ENCODE measurements around the gene ASMT.

ASMT gene

DNA sequence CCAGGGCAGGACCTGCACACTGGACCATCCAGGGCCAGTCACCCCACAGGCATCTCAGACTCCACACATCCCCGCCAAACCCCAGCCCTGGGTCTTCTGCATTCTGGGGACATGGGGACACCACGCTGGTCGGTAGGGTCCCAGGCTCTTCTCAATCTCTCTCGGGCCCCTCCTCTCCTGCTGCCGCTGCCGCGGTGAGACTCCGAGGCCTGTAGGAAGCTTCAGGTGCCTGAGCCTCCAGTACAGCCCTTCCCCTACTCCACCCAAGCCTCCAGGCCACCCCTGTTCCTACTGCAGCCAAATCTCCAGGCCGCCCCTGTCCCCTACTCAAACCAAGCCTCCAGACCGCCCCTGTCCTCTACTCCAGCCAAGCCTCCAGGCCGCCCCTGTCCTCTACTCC, 5.5 kb upstream of the ASMT start:
- H3K4me3 ChIP-seq (ENCODE audit: insufficient read depth, low read length, poor library complexity, severe bottlenecking) = no peak overlapping the region
- H3K9me2 ChIP-seq (replicated peaks; ENCODE audit: insufficient read depth, low read length) = no peaks in the 10 kb centered on the region
- H3K79me2 ChIP-seq (ENCODE audit: insufficient read depth, low read length) = no peaks in the 10 kb centered on the region
- no peak for TF ChIP-seq EZH2phosphoT487 (conservative IDR thresholded peaks at IDR 0.05; ENCODE audit: low read length)
- TF ChIP-seq, protein P1, sequence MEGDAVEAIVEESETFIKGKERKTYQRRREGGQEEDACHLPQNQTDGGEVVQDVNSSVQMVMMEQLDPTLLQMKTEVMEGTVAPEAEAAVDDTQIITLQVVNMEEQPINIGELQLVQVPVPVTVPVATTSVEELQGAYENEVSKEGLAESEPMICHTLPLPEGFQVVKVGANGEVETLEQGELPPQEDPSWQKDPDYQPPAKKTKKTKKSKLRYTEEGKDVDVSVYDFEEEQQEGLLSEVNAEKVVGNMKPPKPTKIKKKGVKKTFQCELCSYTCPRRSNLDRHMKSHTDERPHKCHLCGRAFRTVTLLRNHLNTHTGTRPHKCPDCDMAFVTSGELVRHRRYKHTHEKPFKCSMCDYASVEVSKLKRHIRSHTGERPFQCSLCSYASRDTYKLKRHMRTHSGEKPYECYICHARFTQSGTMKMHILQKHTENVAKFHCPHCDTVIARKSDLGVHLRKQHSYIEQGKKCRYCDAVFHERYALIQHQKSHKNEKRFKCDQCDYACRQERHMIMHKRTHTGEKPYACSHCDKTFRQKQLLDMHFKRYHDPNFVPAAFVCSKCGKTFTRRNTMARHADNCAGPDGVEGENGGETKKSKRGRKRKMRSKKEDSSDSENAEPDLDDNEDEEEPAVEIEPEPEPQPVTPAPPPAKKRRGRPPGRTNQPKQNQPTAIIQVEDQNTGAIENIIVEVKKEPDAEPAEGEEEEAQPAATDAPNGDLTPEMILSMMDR (IDR thresholded peaks at IDR 0.05; ENCODE audit: insufficient read depth, low read length, poor library complexity, severe bottlenecking) = no peak
- no peaks in the 10 kb centered on the region for H3F3A ChIP-seq (ENCODE audit: insufficient read depth)
- no peak overlapping the region for H3K4me2 ChIP-seq (ENCODE audit: low read depth, low read length, poor library complexity, severe bottlenecking)
- no peaks in the 10 kb centered on the region for H4K20me1 ChIP-seq (ENCODE audit: low read depth, low read length)
- no peaks in the 10 kb centered on the region for H3K9me3 ChIP-seq (ENCODE audit: insufficient read depth, low read length)
- no peaks in the 10 kb centered on the region for H3K27me3 ChIP-seq (ENCODE audit: low read length)
- H2AFZ ChIP-seq (ENCODE audit: low read depth, low read length, severe bottlenecking) = no peak overlapping the region
- no peaks in the 10 kb centered on the region for H3K36me3 ChIP-seq (ENCODE audit: low read length)
- no peak overlapping the region for H3K27ac ChIP-seq (ENCODE audit: low read depth, low read length)
- H3K9ac ChIP-seq (ENCODE audit: low read length) = no peak overlapping the region

- Histone ChIP-seq H3K36me3 (ENCODE audit: low read length) (no peaks in the 10 kb centered on the region), H3K4me2 (ENCODE audit: low read depth, low read length, poor library complexity, severe bottlenecking) (no peak overlapping the region), H3K4me3 (ENCODE audit: insufficient read depth, low read length, poor library complexity, severe bottlenecking) (no peak overlapping the region), H3K27ac (ENCODE audit: low read depth, low read length) (no peak overlapping the region), H3K9me3 (ENCODE audit: insufficient read depth, low read length) (no peaks in the 10 kb centered on the region), H3K9me2 (replicated peaks; ENCODE audit: insufficient read depth, low read length) (no peaks in the 10 kb centered on the region), H3K27me3 (ENCODE audit: low read length) (no peaks in the 10 kb centered on the region), H4K20me1 (ENCODE audit: low read depth, low read length) (no peaks in the 10 kb centered on the region), H2AFZ (ENCODE audit: low read depth, low read length, severe bottlenecking) (no peak overlapping the region), H3F3A (ENCODE audit: insufficient read depth) (no peaks in the 10 kb centered on the region), H3K79me2 (ENCODE audit: insufficient read depth, low read length) (no peaks in the 10 kb centered on the region), H3K9ac (ENCODE audit: low read length) (no peak overlapping the region)
- TF ChIP-seq, protein P1 (IDR thresholded peaks at IDR 0.05; ENCODE audit: insufficient read depth, low read length, poor library complexity, severe bottlenecking) = no peak
- TF ChIP-seq EZH2phosphoT487 (conservative IDR thresholded peaks at IDR 0.05; ENCODE audit: low read length) = no peak
Observed at GRCh38 chrX:1609762-1610161, 5.1 kb upstream of the ASMT start.

DNA sequence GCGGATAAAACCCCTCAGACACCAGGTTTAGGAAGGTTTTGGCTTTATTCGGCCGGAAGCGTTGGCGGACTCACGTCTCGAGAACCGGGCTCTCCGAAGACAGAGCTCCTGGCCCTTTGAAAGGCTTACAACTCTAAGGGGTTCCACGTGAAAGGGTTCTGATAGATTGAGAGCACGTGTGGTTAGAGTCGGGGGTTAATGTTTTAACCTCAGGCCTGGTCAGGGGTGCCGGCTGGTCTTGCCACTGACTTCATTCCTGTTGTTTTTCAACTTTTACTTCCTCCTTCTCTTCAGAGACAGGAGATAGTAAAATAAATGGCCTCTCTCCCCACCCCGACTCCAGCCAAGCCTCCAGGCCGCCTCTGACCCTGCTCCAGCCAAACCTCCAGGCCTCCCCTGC, 4.7 kb upstream of the ASMT start:
- Histone ChIP-seq H3K9me2 (replicated peaks; ENCODE audit: insufficient read depth, low read length) (no peaks in the 10 kb centered on the region), H2AFZ (ENCODE audit: low read depth, low read length, severe bottlenecking) (no peak overlapping the region), H3K27ac (ENCODE audit: low read depth, low read length) (no peak overlapping the region), H3K4me3 (ENCODE audit: insufficient read depth, low read length, poor library complexity, severe bottlenecking) (no peak overlapping the region), H3K9me3 (ENCODE audit: insufficient read depth, low read length) (no peaks in the 10 kb centered on the region), H3F3A (ENCODE audit: insufficient read depth) (no peaks in the 10 kb centered on the region), H3K36me3 (ENCODE audit: low read length) (no peaks in the 10 kb centered on the region), H3K27me3 (ENCODE audit: low read length) (no peaks in the 10 kb centered on the region), H3K4me2 (ENCODE audit: low read depth, low read length, poor library complexity, severe bottlenecking) (no peak overlapping the region), H3K9ac (ENCODE audit: low read length) (no peak overlapping the region), H4K20me1 (ENCODE audit: low read depth, low read length) (no peaks in the 10 kb centered on the region), H3K79me2 (ENCODE audit: insufficient read depth, low read length) (no peaks in the 10 kb centered on the region)
- TF ChIP-seq EZH2phosphoT487 (conservative IDR thresholded peaks at IDR 0.05; ENCODE audit: low read length) = no peak
- TF ChIP-seq, protein P1 (IDR thresholded peaks at IDR 0.05; ENCODE audit: insufficient read depth, low read length, poor library complexity, severe bottlenecking) = no peak
